NB4 (cell line): ENCODE data around the gene PAPSS1.

ENCODE experiments used
- MYC ChIP-seq: IDR thresholded peaks from 2 replicates; pipeline ENCODE4 v1.6.1; 2011; ENCODE audit warnings: low read depth, low read length
- POLR2A ChIP-seq: IDR thresholded peaks from 2 replicates; pipeline ENCODE4 v1.6.1; 2011; ENCODE audit warnings: mild to moderate bottlenecking; ENCODE audit not compliant: insufficient read length; ENCODE audit errors: extremely low read depth
- TF ChIP-seq, protein P1 (sequence below): IDR thresholded peaks from one replicate; pipeline ENCODE4 v1.5.1; 2012; ENCODE audit warnings: low read depth, low read length

- TF ChIP-seq, protein P1, sequence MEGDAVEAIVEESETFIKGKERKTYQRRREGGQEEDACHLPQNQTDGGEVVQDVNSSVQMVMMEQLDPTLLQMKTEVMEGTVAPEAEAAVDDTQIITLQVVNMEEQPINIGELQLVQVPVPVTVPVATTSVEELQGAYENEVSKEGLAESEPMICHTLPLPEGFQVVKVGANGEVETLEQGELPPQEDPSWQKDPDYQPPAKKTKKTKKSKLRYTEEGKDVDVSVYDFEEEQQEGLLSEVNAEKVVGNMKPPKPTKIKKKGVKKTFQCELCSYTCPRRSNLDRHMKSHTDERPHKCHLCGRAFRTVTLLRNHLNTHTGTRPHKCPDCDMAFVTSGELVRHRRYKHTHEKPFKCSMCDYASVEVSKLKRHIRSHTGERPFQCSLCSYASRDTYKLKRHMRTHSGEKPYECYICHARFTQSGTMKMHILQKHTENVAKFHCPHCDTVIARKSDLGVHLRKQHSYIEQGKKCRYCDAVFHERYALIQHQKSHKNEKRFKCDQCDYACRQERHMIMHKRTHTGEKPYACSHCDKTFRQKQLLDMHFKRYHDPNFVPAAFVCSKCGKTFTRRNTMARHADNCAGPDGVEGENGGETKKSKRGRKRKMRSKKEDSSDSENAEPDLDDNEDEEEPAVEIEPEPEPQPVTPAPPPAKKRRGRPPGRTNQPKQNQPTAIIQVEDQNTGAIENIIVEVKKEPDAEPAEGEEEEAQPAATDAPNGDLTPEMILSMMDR = no peak
- TF ChIP-seq POLR2A = no peak
- TF ChIP-seq MYC = no peak
These were observed 72.4 kb downstream of the PAPSS1 start for GRCh38 chr4:107647591-107647990.
